Renal cortex interstitium (tissue), 11 donors: Measurements from ENCODE around the gene PMEPA1. TPM values are rescaled to one million over a fixed set of nuclear protein-coding genes. Genes with fewer than 3 reads are reported as not detected.

Experiments
- DNase-seq, 11 donors: peaks; one replicate each; pipeline ENCODE4 v3.0.0-alpha.2; 2013; ENCODE audit warnings: low read depth in 9 of 11, low spot score in 4 of 11; ENCODE audit errors: extremely low read depth in 1 of 11
- polyA plus RNA-seq, 3 donors: library from polyadenylated mRNA; unstranded; fragments of 120-200 nt; gene quantifications; one replicate each; pipeline ENCODE4 v1.2.1, GENCODE V29; 2013; ENCODE audit not compliant: insufficient read length in 3 of 3

The PMEPA1 gene
- polyA plus RNA-seq, 3 donors = 14.9 to 21.6 (median 15.5) TPM

- DNase-seq = no peak
These were observed 34.4 kb upstream of the PMEPA1 start for GRCh38 chr20:57744206-57744605.

- no peak for DNase-seq
These were observed 33.8 kb upstream of the PMEPA1 start for GRCh38 chr20:57743450-57744095.

- no peak for DNase-seq
These were observed 32.8 kb upstream of the PMEPA1 start for GRCh38 chr20:57742507-57743181.

- DNase-seq = no peak
These were observed 28.7 kb upstream of the PMEPA1 start for GRCh38 chr20:57738484-57738883.

GRCh38 chr20:57738053-57738452 lies 28.2 kb upstream of the PMEPA1 start:
- DNase-seq = no peak

GRCh38 chr20:57737349-57737748 lies 27.5 kb upstream of the PMEPA1 start:
- DNase-seq = no peak

GRCh38 chr20:57736738-57737347 lies 27.0 kb upstream of the PMEPA1 start:
- DNase-seq = no peak

- no peak for DNase-seq
These were observed 26.3 kb upstream of the PMEPA1 start for GRCh38 chr20:57735831-57736737.

GRCh38 chr20:57734754-57735153 lies 24.9 kb upstream of the PMEPA1 start:
- no peak for DNase-seq

- no peak for DNase-seq
These were observed 22.4 kb upstream of the PMEPA1 start for GRCh38 chr20:57732226-57732625.

- DNase-seq = no peak
These were observed 18.9 kb upstream of the PMEPA1 start for GRCh38 chr20:57728762-57729161.

GRCh38 chr20:57727863-57728262 lies 18.0 kb upstream of the PMEPA1 start:
- DNase-seq = no peak

- peak in 2 of 11 donors; percentile 48 to 52 for DNase-seq
These were observed 15.8 kb upstream of the PMEPA1 start for GRCh38 chr20:57725636-57726035.

- DNase-seq = no peak
These were observed 15.0 kb upstream of the PMEPA1 start for GRCh38 chr20:57724610-57725405.

- DNase-seq = no peak
These were observed 14.0 kb upstream of the PMEPA1 start for GRCh38 chr20:57723816-57724215.

- no peak for DNase-seq
These were observed 10.1 kb upstream of the PMEPA1 start for GRCh38 chr20:57719951-57720350.

GRCh38 chr20:57718490-57719009 lies 8.7 kb upstream of the PMEPA1 start:
- DNase-seq = peak; percentile 86 to 97 (median 94)

- no peak for DNase-seq
These were observed 8.0 kb upstream of the PMEPA1 start for GRCh38 chr20:57717797-57718196.
